HCT116 (cell line): ENCODE results near the gene MED25. TPM values are rescaled to one million over a fixed set of nuclear protein-coding genes. Genes with fewer than 3 reads are reported as not detected.

Source experiments
- ATAC-seq: fragments of 200-7000 bp; cut with Tn5 transposase; 2 replicates; pipeline ENCODE4 v1.9.1; 2020; ENCODE audit warnings: mild to moderate bottlenecking, moderate library complexity
- BruUV-seq: library from RNA; stranded (reverse); fragments of 400-500 nt; replicated peaks from 2 replicates; lab custom pipeline; 2021; lab: Mats Ljungman, UMichigan
- CTCF ChIA-PET: fragments of 300-600 bp; sonication (Branson Sonifier 250); formaldehyde crosslinking; loops from one replicate; lab custom pipeline; 2021; ENCODE audit warnings: antibody characterized with exemption; lab: Charles Lee
- POLR2A ChIA-PET: fragments of 300-600, 350-600 bp; sonication (Branson Sonifier 250); formaldehyde crosslinking; loops from one replicate; lab custom pipeline; 2021; ENCODE audit warnings: antibody characterized with exemption; lab: Charles Lee
- RAD21 ChIA-PET, 2 experiments: fragments of 300-600 bp; sonication (Branson Sonifier 250); formaldehyde crosslinking; loops; one replicate each; lab custom pipeline; 2023; ENCODE audit warnings: low total read pairs in 2 of 2; ENCODE audit not compliant: uncharacterized antibody in 2 of 2, unreplicated experiment in 2 of 2, low non-redundant PET in 1 of 2; lab: Charles Lee
- DNase-seq: peaks from one replicate; pipeline ENCODE4 v3.0.0-alpha.2; 2010; ENCODE audit warnings: low read depth, low spot score
- H2AFZ ChIP-seq: fragments of 200-600 bp; shearing (Covaris generic), sonication (generic); 2 replicates; pipeline ENCODE4 v1.6.1; 2017; ENCODE audit warnings: low read depth, mixed run types, mixed read lengths, antibody characterized with exemption, low read length; ENCODE audit not compliant: poor library complexity, severe bottlenecking
- H3K27ac ChIP-seq: 2 replicates; pipeline ENCODE4 v1.5.1; 2012; ENCODE audit warnings: low read depth, low read length
- H3K27me3 ChIP-seq: fragments of 200-600 bp; sonication (generic); 2 replicates; pipeline ENCODE4 v1.6.1; 2016; ENCODE audit warnings: mixed run types, low read length, mixed read lengths; ENCODE audit not compliant: insufficient read depth
- H3K36me3 ChIP-seq, 2 experiments: fragments of 200-500 bp in 1 of 2; fragments of 200-600 bp in 1 of 2; sonication (Bioruptor generic) in 1 of 2; sonication (generic) in 1 of 2; 2 replicates each; pipeline versions ENCODE4 v1.5.1 to v1.6.1; 2014 to 2016; ENCODE audit warnings: low read length in 2 of 2, inconsistent platforms in 1 of 2, mixed read lengths in 1 of 2, mixed run types in 1 of 2; ENCODE audit not compliant: insufficient read depth in 2 of 2, control insufficient read depth in 1 of 2
- H3K4me1 ChIP-seq, 2 experiments: fragments of 200-600 bp in 1 of 2; sonication (generic) in 1 of 2; 2 replicates each; pipeline versions ENCODE4 v1.5.1 to v1.6.1; 2012 to 2017; ENCODE audit warnings: low read length in 2 of 2, inconsistent platforms in 1 of 2, mild to moderate bottlenecking in 1 of 2, mixed read lengths in 1 of 2, mixed run types in 1 of 2, moderate library complexity in 1 of 2; ENCODE audit not compliant: insufficient read depth in 2 of 2, control insufficient read depth in 1 of 2
- H3K4me2 ChIP-seq: fragments of 200-600 bp; sonication (generic); 2 replicates; pipeline ENCODE4 v1.6.1; 2017; ENCODE audit warnings: mixed run types, low read length, mixed read lengths
- H3K4me3 ChIP-seq, 2 experiments: fragments of 200-600 bp in 1 of 2; sonication (generic) in 1 of 2; replicated peaks in 1 of 2; 2 replicates each; pipeline ENCODE4 v1.5.1; 2011 to 2016; ENCODE audit warnings: low read length in 2 of 2, control low read depth in 1 of 2, low read depth in 1 of 2, mild to moderate bottlenecking in 1 of 2, mixed read lengths in 1 of 2, mixed run types in 1 of 2
- H3K79me2 ChIP-seq: fragments of 200-600 bp; sonication (generic); 2 replicates; pipeline ENCODE4 v1.6.1; 2017; ENCODE audit warnings: mild to moderate bottlenecking, mixed run types, low read length, moderate library complexity, mixed read lengths; ENCODE audit not compliant: insufficient read depth
- H3K9ac ChIP-seq: fragments of 200-600 bp; sonication (generic); 2 replicates; pipeline ENCODE4 v1.6.1; 2016; ENCODE audit warnings: low read length, mixed read lengths
- H3K9me2 ChIP-seq: fragments of 200-600 bp; sonication (generic), shearing (Covaris generic); 2 replicates; pipeline ENCODE4 v1.6.1; 2017; ENCODE audit warnings: mixed run types, mild to moderate bottlenecking, moderate library complexity; ENCODE audit not compliant: insufficient read depth
- H3K9me3 ChIP-seq, 2 experiments: fragments of 200-500 bp in 1 of 2; fragments of 200-600 bp in 1 of 2; sonication (Bioruptor generic) in 1 of 2; sonication (generic) in 1 of 2; 2 replicates each; pipeline ENCODE4 v1.6.1; 2014 to 2017; ENCODE audit warnings: low read length in 2 of 2, mixed read lengths in 2 of 2, inconsistent platforms in 1 of 2, low read depth in 1 of 2, mild to moderate bottlenecking in 1 of 2, mixed run types in 1 of 2, moderate library complexity in 1 of 2; ENCODE audit not compliant: control insufficient read depth in 1 of 2, insufficient read depth in 1 of 2
- H4K20me1 ChIP-seq: fragments of 200-600 bp; sonication (generic), shearing (Covaris generic); 2 replicates; pipeline ENCODE4 v1.6.1; 2017; ENCODE audit warnings: mixed run types, mild to moderate bottlenecking, moderate library complexity; ENCODE audit not compliant: insufficient read depth
- CBX3 ChIP-seq: IDR thresholded peaks from 2 replicates; pipeline ENCODE4 v1.6.1; 2012; ENCODE audit warnings: low read depth
- CEBPB ChIP-seq: IDR thresholded peaks from 2 replicates; pipeline ENCODE4 v1.6.1; 2012; ENCODE audit warnings: low read depth
- EGR1 ChIP-seq: IDR thresholded peaks from 2 replicates; pipeline ENCODE4 v1.6.1; 2012; ENCODE audit warnings: low read depth
- ELF1 ChIP-seq: IDR thresholded peaks from 2 replicates; pipeline ENCODE4 v1.6.1; 2012; ENCODE audit warnings: low read depth, borderline replicate concordance
- EZH2 ChIP-seq: fragments of 200-600 bp; sonication (generic); IDR thresholded peaks from 2 replicates; pipeline ENCODE4 v1.6.1; 2017; ENCODE audit warnings: antibody characterized with exemption, mixed run types
- EZH2phosphoT487 ChIP-seq: fragments of 200-600 bp; IDR thresholded peaks from 2 replicates; pipeline ENCODE4 v1.6.1; 2018; ENCODE audit warnings: antibody characterized with exemption, borderline replicate concordance
- JUND ChIP-seq: IDR thresholded peaks from 2 replicates; pipeline ENCODE4 v1.6.1; 2012
- POLR2A ChIP-seq: IDR thresholded peaks from 2 replicates; pipeline ENCODE4 v1.7.0; 2011; ENCODE audit warnings: borderline replicate concordance; ENCODE audit not compliant: insufficient read depth, insufficient read length; ENCODE audit errors: extremely low read depth
- POLR2AphosphoS5 ChIP-seq: IDR thresholded peaks from 2 replicates; pipeline ENCODE4 v1.6.1; 2011; ENCODE audit warnings: mild to moderate bottlenecking, low read depth, low read length, moderate library complexity
- SIN3A ChIP-seq: IDR thresholded peaks from 2 replicates; pipeline ENCODE4 v1.6.1; 2012; ENCODE audit warnings: low read depth
- SP1 ChIP-seq: IDR thresholded peaks from 2 replicates; pipeline ENCODE4 v1.6.1; 2012; ENCODE audit warnings: low read depth
- SRF ChIP-seq: IDR thresholded peaks from 2 replicates; pipeline ENCODE4 v1.6.1; 2012; ENCODE audit warnings: low read depth
- TCF7L2 ChIP-seq: IDR thresholded peaks from 2 replicates; pipeline ENCODE4 v1.7.0; 2011; ENCODE audit warnings: borderline replicate concordance, inconsistent platforms; ENCODE audit not compliant: insufficient read depth, insufficient read length; ENCODE audit errors: extremely low read depth
- ZFX ChIP-seq: fragments of 450-650 bp; IDR thresholded peaks from 2 replicates; pipeline ENCODE4 v1.6.1; 2017
- ZNF274 ChIP-seq: fragments of 200-500 bp; sonication (Bioruptor generic); IDR thresholded peaks from 2 replicates; pipeline ENCODE4 v1.6.1; 2014; ENCODE audit warnings: mild to moderate bottlenecking, low read depth, low read length, inconsistent platforms
- intact Hi-C: fragments of 100-400 bp; cut with micrococcal nuclease; formaldehyde crosslinking; loops from 2 replicates; pipeline ENCODE4 v1.10.0; 2022
- total RNA-seq: library from RNA; stranded (reverse); gene quantifications from one replicate; pipeline ENCODE4 v1.2.1, GENCODE V29; 2021; ENCODE audit not compliant: unreplicated experiment
- TF ChIP-seq, protein P1 (sequence below): IDR thresholded peaks from 2 replicates; pipeline ENCODE4 v1.6.1; 2012; ENCODE audit warnings: low read depth
- TF ChIP-seq, protein P2 (sequence below): IDR thresholded peaks from 2 replicates; pipeline ENCODE4 v1.6.1; 2012
- TF ChIP-seq, protein P3 (sequence below): IDR thresholded peaks from 2 replicates; pipeline ENCODE4 v1.6.1; 2012
- TF ChIP-seq, protein P4 (sequence below), 3 experiments: fragments of 200-600 bp in 1 of 3; sonication (generic) in 1 of 3; IDR thresholded peaks in 2 of 3; conservative IDR thresholded peaks in 1 of 3; 2 replicates each; pipeline ENCODE4 v1.5.1; 2012 to 2017; ENCODE audit warnings: low read depth in 2 of 3, low read length in 2 of 3, antibody characterized with exemption in 1 of 3, borderline replicate concordance in 1 of 3, control low read depth in 1 of 3, mild to moderate bottlenecking in 1 of 3, mixed read lengths in 1 of 3, mixed run types in 1 of 3, moderate library complexity in 1 of 3; ENCODE audit not compliant: insufficient read depth in 1 of 3

MED25 gene
- total RNA-seq, 1 experiment from 2014 or later = 77.7 TPM

DNA sequence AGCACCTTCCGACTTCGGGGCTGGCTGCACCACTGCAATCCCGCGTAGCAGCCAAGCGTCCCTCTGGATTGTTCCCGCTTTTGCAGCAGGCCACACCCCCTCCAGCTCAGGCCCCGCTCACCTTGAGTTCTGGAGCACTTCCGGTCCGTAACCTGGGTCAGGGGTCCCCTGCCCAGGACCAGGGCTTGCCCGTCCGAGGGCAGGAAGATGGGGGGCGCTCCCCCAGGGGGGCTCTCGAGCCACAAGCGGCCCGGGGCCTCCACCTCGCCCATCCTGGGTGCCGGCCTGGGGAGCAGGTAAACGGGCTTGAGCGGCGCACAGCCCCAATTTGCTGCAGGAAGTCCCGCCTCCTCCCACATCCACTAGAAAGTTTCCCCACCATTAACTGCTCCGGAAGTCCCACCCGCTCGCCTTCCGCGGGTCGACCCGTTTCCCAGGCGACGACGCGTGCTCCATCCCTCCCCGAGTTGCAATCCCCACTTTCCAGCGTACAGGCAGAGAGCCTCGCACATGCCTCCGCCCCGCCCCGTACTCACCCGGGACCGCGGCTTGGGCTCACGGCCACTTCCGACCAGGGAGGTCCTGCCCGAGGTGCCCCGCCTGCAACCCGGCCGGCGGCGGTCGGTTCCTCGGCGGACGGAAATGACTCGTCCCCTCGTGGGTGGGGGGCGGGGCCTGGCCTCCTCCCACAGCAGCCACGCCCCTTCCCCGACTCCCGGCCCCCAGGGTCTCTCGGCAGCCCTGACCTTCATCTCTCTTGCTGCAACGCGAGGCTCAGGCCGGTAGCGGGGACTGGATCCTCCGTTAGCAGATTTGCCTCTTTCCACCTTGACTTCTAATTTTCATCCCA is 49.1 kb downstream of the MED25 start, which contains the start of gene PNKP:
TSS of gene PNKP (minus strand) at position 644 of the 850 bp plus-strand sequence. CDS start at position 272, 372 bp downstream.
- H3K79me2 ChIP-seq = peaks cover 45% of the 10 kb centered on the region
- H3K9me3 ChIP-seq = no peaks in the 10 kb centered on the region
- ChIA-PET CTCF (interaction anchor here (0.6 kb wide), 1 partner anchor 116 kb away, joined by 3 read pairs; no protein-coding TSS in a partner anchor), POLR2A (interaction anchor here (1.0 to 1.4 kb wide), 3 partner anchors 9 to 19 kb away, joined by 3 to 5 read pairs (median 5); partner anchors contain the start of genes AKT1S1 and TBC1D17), RAD21 (no interaction called here)
- intact Hi-C loops = loop anchor here (5.0 kb wide), 1 partner anchor 100 kb away; the partner anchor contains the start of gene AP2A1
- H3K27me3 ChIP-seq = no peaks in the 10 kb centered on the region
- peak within 1 kb of the TSS; percentile 95 for H3K4me2 ChIP-seq
- H2AFZ ChIP-seq = no peak within 1 kb of the TSS
- no TSS peak for BruUV-seq
- peaks cover 30 to 61% of the 10 kb centered on the region in 2 experiments; a peak in 3 of 4 replicates for H3K4me1 ChIP-seq
- peak within 1 kb of the TSS; percentile 87 for H3K9ac ChIP-seq
- peak; percentile 54 for ATAC-seq
- TF ChIP-seq, protein P1, sequence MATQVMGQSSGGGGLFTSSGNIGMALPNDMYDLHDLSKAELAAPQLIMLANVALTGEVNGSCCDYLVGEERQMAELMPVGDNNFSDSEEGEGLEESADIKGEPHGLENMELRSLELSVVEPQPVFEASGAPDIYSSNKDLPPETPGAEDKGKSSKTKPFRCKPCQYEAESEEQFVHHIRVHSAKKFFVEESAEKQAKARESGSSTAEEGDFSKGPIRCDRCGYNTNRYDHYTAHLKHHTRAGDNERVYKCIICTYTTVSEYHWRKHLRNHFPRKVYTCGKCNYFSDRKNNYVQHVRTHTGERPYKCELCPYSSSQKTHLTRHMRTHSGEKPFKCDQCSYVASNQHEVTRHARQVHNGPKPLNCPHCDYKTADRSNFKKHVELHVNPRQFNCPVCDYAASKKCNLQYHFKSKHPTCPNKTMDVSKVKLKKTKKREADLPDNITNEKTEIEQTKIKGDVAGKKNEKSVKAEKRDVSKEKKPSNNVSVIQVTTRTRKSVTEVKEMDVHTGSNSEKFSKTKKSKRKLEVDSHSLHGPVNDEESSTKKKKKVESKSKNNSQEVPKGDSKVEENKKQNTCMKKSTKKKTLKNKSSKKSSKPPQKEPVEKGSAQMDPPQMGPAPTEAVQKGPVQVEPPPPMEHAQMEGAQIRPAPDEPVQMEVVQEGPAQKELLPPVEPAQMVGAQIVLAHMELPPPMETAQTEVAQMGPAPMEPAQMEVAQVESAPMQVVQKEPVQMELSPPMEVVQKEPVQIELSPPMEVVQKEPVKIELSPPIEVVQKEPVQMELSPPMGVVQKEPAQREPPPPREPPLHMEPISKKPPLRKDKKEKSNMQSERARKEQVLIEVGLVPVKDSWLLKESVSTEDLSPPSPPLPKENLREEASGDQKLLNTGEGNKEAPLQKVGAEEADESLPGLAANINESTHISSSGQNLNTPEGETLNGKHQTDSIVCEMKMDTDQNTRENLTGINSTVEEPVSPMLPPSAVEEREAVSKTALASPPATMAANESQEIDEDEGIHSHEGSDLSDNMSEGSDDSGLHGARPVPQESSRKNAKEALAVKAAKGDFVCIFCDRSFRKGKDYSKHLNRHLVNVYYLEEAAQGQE = no peak
- TF ChIP-seq SRF = no peak; the same call in 1 of the 2 replicates
- TF ChIP-seq JUND = no peak
- no peak for TF ChIP-seq EGR1
- TF ChIP-seq, protein P2, sequence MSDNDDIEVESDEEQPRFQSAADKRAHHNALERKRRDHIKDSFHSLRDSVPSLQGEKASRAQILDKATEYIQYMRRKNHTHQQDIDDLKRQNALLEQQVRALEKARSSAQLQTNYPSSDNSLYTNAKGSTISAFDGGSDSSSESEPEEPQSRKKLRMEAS = peak; percentile 90
- TF ChIP-seq ZFX = peak; percentile 62; the same call in 1 of the 2 replicates
- TF ChIP-seq POLR2AphosphoS5 = peak; percentile 57
- TF ChIP-seq TCF7L2 = peak; percentile 42
- no peak for TF ChIP-seq ZNF274
- TF ChIP-seq EZH2 = no peak
- TF ChIP-seq EZH2phosphoT487 = no peak
- no peak for TF ChIP-seq POLR2A
- TF ChIP-seq ELF1 = no peak; the same call in 1 of the 2 replicates
- no peak for TF ChIP-seq CEBPB
- TF ChIP-seq SIN3A = peak; percentile 88
- TF ChIP-seq SP1 = peak; percentile 73
- TF ChIP-seq, protein P3, sequence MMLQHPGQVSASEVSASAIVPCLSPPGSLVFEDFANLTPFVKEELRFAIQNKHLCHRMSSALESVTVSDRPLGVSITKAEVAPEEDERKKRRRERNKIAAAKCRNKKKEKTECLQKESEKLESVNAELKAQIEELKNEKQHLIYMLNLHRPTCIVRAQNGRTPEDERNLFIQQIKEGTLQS = no peak
- TF ChIP-seq, protein P4, sequence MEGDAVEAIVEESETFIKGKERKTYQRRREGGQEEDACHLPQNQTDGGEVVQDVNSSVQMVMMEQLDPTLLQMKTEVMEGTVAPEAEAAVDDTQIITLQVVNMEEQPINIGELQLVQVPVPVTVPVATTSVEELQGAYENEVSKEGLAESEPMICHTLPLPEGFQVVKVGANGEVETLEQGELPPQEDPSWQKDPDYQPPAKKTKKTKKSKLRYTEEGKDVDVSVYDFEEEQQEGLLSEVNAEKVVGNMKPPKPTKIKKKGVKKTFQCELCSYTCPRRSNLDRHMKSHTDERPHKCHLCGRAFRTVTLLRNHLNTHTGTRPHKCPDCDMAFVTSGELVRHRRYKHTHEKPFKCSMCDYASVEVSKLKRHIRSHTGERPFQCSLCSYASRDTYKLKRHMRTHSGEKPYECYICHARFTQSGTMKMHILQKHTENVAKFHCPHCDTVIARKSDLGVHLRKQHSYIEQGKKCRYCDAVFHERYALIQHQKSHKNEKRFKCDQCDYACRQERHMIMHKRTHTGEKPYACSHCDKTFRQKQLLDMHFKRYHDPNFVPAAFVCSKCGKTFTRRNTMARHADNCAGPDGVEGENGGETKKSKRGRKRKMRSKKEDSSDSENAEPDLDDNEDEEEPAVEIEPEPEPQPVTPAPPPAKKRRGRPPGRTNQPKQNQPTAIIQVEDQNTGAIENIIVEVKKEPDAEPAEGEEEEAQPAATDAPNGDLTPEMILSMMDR (IDR thresholded peaks at IDR 0.05 in 2 of 3, conservative IDR thresholded peaks at IDR 0.05 in 1 of 3; ENCODE audit: borderline replicate concordance in 1 of 3, insufficient read depth in 1 of 3, low read depth in 2 of 3, low read length in 2 of 3) = no peak
- TF ChIP-seq CBX3 = no peak
- H4K20me1 ChIP-seq = peaks cover 5% of the 10 kb centered on the region; the same call in 1 of the 2 replicates
- peak within 1 kb of the TSS; percentile 57 to 83 for H3K4me3 ChIP-seq
- H3K9me2 ChIP-seq = no peaks in the 10 kb centered on the region
- DNase-seq = peak; percentile 82
- peak within 1 kb of the TSS; percentile 91 for H3K27ac ChIP-seq
- H3K36me3 ChIP-seq = peaks cover 6 to 30% of the 10 kb centered on the region in 2 experiments; a peak in 3 of 4 replicates
